Measurements from ENCODE around the gene TXNDC11. TPM values are rescaled to one million over a fixed set of nuclear protein-coding genes. Genes with fewer than 3 reads are reported as not detected.

TXNDC11 gene
- total RNA-seq, 1 donor from 2014 or later: 86.5 TPM

DNA sequence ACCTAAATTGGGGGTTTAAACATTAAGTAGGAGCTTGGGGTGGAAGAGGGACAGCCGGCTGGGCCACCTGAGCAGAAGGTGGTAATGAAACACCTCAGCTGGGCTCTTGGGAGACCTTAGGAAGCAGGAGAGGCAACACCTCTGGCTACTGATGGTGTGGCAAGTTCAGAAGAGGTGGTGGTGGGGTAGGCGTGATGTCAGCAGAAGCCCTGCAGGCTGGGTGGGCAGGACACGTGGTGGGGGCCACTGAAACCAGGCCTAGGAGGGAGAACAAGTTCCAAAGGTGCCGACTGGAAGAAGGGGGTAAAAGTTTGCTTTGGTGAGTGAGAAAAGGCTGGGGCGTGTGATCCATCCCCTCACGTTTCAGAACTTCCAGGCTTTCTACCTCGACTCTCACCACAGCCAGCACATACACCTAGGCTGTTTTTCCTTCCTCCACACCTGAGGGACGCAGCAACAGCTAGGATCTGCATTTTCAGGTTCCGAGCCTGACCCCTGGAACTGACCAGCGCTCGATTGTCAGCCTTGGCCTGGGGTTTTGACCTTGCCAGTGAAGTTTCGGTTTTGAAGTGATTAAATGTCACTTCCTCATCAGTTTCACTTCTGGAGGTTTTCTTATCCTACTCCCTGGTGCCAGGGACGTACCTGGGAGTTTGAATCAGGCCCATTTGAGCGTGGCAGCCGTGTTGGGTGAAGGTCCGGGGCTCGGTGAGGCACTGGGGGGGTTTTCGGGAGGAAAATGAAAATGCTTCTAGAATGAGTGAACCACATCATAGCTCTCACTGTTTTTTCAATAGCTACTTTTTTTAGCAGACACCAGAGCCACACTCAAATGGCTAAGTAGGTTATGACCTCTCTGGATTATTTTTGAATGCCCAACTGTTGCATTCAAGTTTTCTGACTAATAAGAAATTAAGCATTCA is 64.4 kb downstream of the TXNDC11 start:
- Histone ChIP-seq H3K27me3 (no peaks in the 10 kb centered on the region), H3K36me3 (peaks cover 41 to 52% of the 10 kb centered on the region in 2 donors), H3K27ac (peak overlapping the region; percentile 51 to 70), H3K4me1 (peaks cover 5 to 15% of the 10 kb centered on the region in 2 donors), H3K9me3 (no peaks in the 10 kb centered on the region), H3K4me3 (no peak overlapping the region)
- DNase-seq (ENCODE audit: low spot score in 2 of 2): peak in 1 of 2 donors; percentile 4
- TF ChIP-seq, protein P1, sequence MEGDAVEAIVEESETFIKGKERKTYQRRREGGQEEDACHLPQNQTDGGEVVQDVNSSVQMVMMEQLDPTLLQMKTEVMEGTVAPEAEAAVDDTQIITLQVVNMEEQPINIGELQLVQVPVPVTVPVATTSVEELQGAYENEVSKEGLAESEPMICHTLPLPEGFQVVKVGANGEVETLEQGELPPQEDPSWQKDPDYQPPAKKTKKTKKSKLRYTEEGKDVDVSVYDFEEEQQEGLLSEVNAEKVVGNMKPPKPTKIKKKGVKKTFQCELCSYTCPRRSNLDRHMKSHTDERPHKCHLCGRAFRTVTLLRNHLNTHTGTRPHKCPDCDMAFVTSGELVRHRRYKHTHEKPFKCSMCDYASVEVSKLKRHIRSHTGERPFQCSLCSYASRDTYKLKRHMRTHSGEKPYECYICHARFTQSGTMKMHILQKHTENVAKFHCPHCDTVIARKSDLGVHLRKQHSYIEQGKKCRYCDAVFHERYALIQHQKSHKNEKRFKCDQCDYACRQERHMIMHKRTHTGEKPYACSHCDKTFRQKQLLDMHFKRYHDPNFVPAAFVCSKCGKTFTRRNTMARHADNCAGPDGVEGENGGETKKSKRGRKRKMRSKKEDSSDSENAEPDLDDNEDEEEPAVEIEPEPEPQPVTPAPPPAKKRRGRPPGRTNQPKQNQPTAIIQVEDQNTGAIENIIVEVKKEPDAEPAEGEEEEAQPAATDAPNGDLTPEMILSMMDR (IDR thresholded peaks at IDR 0.05): no peak
- intact Hi-C loops (cut with DNase I): no loop called here

DNA sequence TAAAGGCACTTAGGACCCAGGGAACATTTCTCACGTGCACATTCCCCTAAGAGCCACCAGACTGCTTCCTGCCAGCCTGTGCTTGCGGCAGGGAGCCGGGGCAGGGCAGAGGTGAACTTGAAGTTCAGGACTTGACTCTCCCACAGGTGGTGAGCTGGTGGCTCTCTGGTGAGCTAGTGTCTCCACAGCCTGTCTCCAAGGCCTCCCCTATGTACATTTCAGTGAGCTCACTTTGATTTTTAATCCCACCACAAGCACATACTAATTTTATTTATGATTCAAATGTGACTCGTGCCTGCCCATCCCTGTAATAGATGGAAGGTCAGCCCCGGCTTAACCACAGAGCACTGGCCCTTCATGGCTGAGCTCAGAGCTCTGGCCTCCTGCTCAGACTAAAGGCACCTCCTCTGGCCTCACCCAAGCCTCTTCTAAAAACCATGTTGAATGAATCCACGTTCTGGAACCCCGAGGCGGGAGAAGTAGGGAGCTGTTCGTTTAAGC is 65.2 kb downstream of the TXNDC11 start:
- DNase-seq (ENCODE audit: low spot score in 2 of 2): no peak
- Histone ChIP-seq H3K9me3 (no peaks in the 10 kb centered on the region), H3K4me3 (no peak overlapping the region), H3K36me3 (peaks cover 41 to 45% of the 10 kb centered on the region in 2 donors), H3K27ac (peak overlapping the region; percentile 51 to 70), H3K27me3 (no peaks in the 10 kb centered on the region), H3K4me1 (peaks cover 11 to 22% of the 10 kb centered on the region in 2 donors)
- TF ChIP-seq, protein P1 (IDR thresholded peaks at IDR 0.05): no peak
- intact Hi-C loops (cut with DNase I): no loop called here

DNA sequence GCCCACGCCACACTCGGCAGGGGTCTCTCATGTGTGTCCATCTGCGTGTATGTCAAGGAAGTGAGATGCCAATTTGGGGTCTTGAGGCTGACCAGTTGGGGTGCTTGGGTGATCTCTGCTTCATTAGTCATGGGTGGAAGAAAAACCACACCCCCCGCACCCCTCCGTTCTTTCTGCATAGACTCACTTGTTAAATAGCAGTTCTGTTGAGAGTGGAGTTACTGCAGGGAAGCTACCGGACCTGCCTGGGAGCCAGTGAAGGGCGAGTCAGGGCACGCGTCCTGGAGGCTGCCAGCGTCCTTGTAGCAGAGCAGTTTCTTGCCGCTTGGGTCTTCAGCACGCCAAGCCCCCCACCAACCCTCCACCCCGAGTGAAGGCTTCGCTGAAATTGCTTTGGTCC is 65.9 kb downstream of the TXNDC11 start:
- TF ChIP-seq, protein P1 (IDR thresholded peaks at IDR 0.05): no peak
- peaks cover 15 to 23% of the 10 kb centered on the region in 2 donors for H3K4me1 ChIP-seq
- no peak overlapping the region for H3K4me3 ChIP-seq
- DNase-seq (ENCODE audit: low spot score in 2 of 2): no peak
- no peaks in the 10 kb centered on the region for H3K9me3 ChIP-seq
- peaks cover 41 to 42% of the 10 kb centered on the region in 2 donors for H3K36me3 ChIP-seq
- no peaks in the 10 kb centered on the region for H3K27me3 ChIP-seq
- H3K27ac ChIP-seq: no peak overlapping the region
- intact Hi-C loops (cut with DNase I): no loop called here

DNA sequence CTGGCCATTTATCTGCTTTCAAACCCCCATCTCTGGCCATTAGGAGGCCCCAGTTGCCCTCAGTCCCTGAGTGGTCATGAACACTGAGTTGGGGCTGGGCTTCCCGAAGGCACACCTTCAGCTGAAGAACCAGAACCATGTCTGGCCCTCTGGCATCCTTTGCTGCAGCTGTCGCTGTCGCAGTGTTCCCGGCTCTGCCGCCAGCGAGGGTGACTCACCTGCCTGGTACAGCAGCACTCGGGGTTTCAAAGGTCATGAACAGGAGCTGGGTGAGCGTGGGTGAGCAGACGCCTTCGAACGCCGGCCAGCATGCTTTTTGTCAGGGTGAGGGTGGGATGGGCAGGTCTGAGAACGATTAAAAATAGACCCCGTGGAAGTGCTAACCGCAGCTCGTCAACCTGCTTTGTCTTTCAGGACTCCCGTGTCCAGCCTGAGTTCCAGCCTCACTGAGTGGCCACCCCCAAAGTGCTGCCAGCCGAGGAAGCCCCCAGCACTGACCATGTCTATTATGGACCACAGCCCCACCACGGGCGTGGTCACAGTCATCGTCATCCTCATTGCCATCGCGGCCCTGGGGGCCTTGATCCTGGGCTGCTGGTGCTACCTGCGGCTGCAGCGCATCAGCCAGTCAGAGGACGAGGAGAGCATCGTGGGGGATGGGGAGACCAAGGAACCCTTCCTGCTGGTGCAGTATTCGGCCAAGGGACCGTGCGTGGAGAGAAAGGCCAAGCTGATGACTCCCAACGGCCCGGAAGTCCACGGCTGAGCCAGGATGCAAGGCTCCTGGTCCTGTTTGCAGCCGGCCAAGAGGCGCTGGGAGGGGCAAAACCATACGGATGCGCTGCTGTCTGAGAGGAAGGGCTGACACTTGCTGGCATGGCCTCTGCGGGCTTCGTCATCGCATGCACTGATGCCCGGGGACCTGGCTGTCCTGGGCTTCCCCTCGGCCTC is 66.8 kb downstream of the TXNDC11 start:
- Histone ChIP-seq H3K27ac (no peak overlapping the region), H3K27me3 (no peaks in the 10 kb centered on the region), H3K36me3 (peaks cover 40 to 42% of the 10 kb centered on the region in 2 donors), H3K9me3 (no peaks in the 10 kb centered on the region), H3K4me3 (no peak overlapping the region), H3K4me1 (peaks cover 15 to 28% of the 10 kb centered on the region in 2 donors)
- intact Hi-C loops (cut with DNase I): no loop called here
- DNase-seq (ENCODE audit: low spot score in 2 of 2): no peak
- TF ChIP-seq, protein P1 (IDR thresholded peaks at IDR 0.05): no peak

DNA sequence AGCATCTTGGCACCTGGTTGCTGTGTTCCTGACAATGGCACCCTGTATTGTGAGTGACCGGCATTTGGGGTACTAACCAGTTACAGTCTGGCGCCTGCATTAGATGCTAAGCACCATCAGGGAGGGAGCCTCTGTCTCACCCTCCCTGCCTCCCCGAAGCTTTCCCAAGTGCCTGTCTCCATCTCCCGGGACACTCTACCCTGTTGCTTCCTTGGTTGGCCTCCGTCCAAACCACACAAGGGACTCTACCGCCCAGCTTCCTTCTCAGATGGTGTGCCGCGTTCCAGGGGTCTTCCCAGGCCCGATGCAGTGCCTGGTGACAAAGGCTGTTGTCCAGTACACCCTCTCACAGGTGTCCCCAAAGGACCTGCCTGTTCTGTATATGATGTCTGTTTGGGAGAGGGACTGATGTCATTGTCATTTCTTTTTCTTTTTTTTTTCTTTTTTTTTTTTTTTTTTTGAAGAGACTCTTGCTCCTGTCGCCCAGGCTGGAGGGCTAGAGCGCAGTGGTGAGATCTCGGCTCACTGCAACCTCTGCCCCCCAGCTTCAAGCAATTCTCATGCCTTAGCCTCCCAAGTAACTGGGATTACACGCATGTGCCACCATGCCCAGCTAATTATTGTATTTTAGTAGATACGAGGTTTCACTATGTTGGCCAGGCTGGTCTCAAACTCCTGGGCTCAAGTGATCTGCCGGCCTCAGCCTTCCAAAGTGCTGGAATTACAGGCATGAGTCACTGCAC is 67.7 kb downstream of the TXNDC11 start:
- no peak for DNase-seq (ENCODE audit: low spot score in 2 of 2)
- no peaks in the 10 kb centered on the region for H3K27me3 ChIP-seq
- peak overlapping the region in 1 of 2 donors; percentile 59 for H3K27ac ChIP-seq
- intact Hi-C loops (cut with DNase I): no loop called here
- no peak overlapping the region for H3K4me3 ChIP-seq
- TF ChIP-seq, protein P1 (IDR thresholded peaks at IDR 0.05): no peak
- H3K36me3 ChIP-seq: peaks cover 37 to 39% of the 10 kb centered on the region in 2 donors
- no peaks in the 10 kb centered on the region for H3K9me3 ChIP-seq
- peaks cover 15 to 36% of the 10 kb centered on the region in 2 donors for H3K4me1 ChIP-seq

All from ascending aorta (tissue), 2 donors.